HG03025 (cell line): ENCODE measurements around the gene VPS4A.
A peak's percentile ranks its signal among the peaks of the same experiment; 100 is the strongest.

Experiments used
- ATAC-seq: cut with Tn5 transposase; IDR thresholded peaks from one replicate; pipeline ENCODE4 v1.9.1; 2021; ENCODE audit warnings: mild to moderate bottlenecking, moderate library complexity; ENCODE audit not compliant: unreplicated experiment, low FRiP score

VPS4A gene

GRCh38 chr16:69325784-69326171 is 14.6 kb downstream of the VPS4A start:
- no peak for ATAC-seq

GRCh38 chr16:69326172-69326873 is 15.2 kb downstream of the VPS4A start:
- no peak for ATAC-seq

GRCh38 chr16:69327585-69328310 is 16.6 kb downstream of the VPS4A start:
- ATAC-seq: no peak

GRCh38 chr16:69328854-69329316 is 17.7 kb downstream of the VPS4A start:
- no peak for ATAC-seq

GRCh38 chr16:69329369-69330285 is 18.5 kb downstream of the VPS4A start:
- ATAC-seq: no peak

GRCh38 chr16:69330286-69331109 is 19.3 kb downstream of the VPS4A start, which contains the start of gene PDF:
PDF (minus strand) TSS chr16:69330588; CDS start chr16:69330570, 18 bp downstream.
- peak; percentile 87 for ATAC-seq

GRCh38 chr16:69334696-69335095 is 23.5 kb downstream of the VPS4A start:
- ATAC-seq: no peak

- no peak for ATAC-seq
These were observed 27.6 kb downstream of the VPS4A start for GRCh38 chr16:69338557-69339288.

GRCh38 chr16:69339289-69340094 is 28.3 kb downstream of the VPS4A start, which contains the start of the genes COG8 and NIP7:
COG8 (minus strand) TSS chr16:69339564; CDS start chr16:69339552, 12 bp downstream.
NIP7 (plus strand) TSS chr16:69339772; CDS start chr16:69339830, 58 bp downstream.
- ATAC-seq: peak; percentile 89

- no peak for ATAC-seq
These were observed 29.0 kb downstream of the VPS4A start for GRCh38 chr16:69340095-69340644.

GRCh38 chr16:69344171-69344570 is 33.0 kb downstream of the VPS4A start:
- ATAC-seq: no peak

GRCh38 chr16:69345923-69346322 is 34.8 kb downstream of the VPS4A start:
- no peak for ATAC-seq

- ATAC-seq: no peak
These were observed 35.5 kb downstream of the VPS4A start for GRCh38 chr16:69346683-69347082.

GRCh38 chr16:69348222-69348621 is 37.1 kb downstream of the VPS4A start:
- no peak for ATAC-seq

GRCh38 chr16:69349536-69349935 is 38.4 kb downstream of the VPS4A start:
- ATAC-seq: no peak

- ATAC-seq: no peak
These were observed 39.5 kb downstream of the VPS4A start for GRCh38 chr16:69350536-69351133.

- ATAC-seq: no peak
These were observed 40.3 kb downstream of the VPS4A start, which contains the start of gene TMED6 for GRCh38 chr16:69351309-69352027. TMED6 (minus strand) TSS chr16:69351786; CDS start chr16:69351753, 33 bp downstream.
